Psoas muscle (tissue), 8 donors: ENCODE measurements around the gene PFKP. TPM values are rescaled to one million over a fixed set of nuclear protein-coding genes. Genes with fewer than 3 reads are reported as not detected.

ENCODE experiments used
- ATAC-seq, 4 donors: fragments of 200-7000 bp; cut with Tn5 transposase; one replicate each; pipeline ENCODE4 v1.9.1; 2020; ENCODE audit warnings: moderate library complexity in 3 of 4, mild to moderate bottlenecking in 2 of 4
- DNase-seq, 2 donors: peaks; one replicate each; pipeline ENCODE4 v3.0.0-alpha.2; 2020
- H3K27ac ChIP-seq: fragments of 200-600 bp; one replicate; pipeline ENCODE4 v1.8.0; 2022
- H3K27me3 ChIP-seq, 3 donors: fragments of 200-600 bp in 1 of 3; one replicate each; pipeline versions ENCODE4 v1.6.1 to v1.8.0; 2013 to 2022; ENCODE audit warnings: low read length in 2 of 3, mild to moderate bottlenecking in 2 of 3, moderate library complexity in 1 of 3; ENCODE audit not compliant: insufficient read depth in 3 of 3
- H3K36me3 ChIP-seq, 2 donors: fragments of 200-600 bp in 1 of 2; one replicate each; pipeline versions ENCODE4 v1.6.1 to v1.8.0; 2013 to 2022; ENCODE audit warnings: low read depth in 1 of 2, mild to moderate bottlenecking in 1 of 2, moderate library complexity in 1 of 2; ENCODE audit not compliant: insufficient read depth in 1 of 2
- H3K4me1 ChIP-seq: fragments of 200-600 bp; one replicate; pipeline ENCODE4 v1.8.0; 2022
- H3K4me3 ChIP-seq: fragments of 200-600 bp; one replicate; pipeline ENCODE4 v1.8.0; 2022; ENCODE audit warnings: mild to moderate bottlenecking
- H3K9me3 ChIP-seq: fragments of 200-600 bp; one replicate; pipeline ENCODE4 v1.8.0; 2022
- CTCF ChIP-seq: fragments of 200-600 bp; IDR thresholded peaks from one replicate; pipeline ENCODE4 v1.8.0; 2022; ENCODE audit warnings: antibody characterized with exemption
- WGBS, 3 donors: extraction: QIAGEN DNeasy Blood & Tissue Kit; methylation state at CpG; one replicate each; pipeline versions ENCODE4 v1.1.6 to v1.1.7; 2013; 5-methylcytosine and 5-hydroxymethylcytosine counted together
- intact Hi-C, 2 donors: fragments of 100-400 bp; cut with DNase I; formaldehyde crosslinking; loops; one replicate each; pipeline versions ENCODE4 v1.11.0 to v1.14.2; 2022
- polyA plus RNA-seq, 3 donors: library from polyadenylated mRNA; stranded (reverse); fragments of 200-250 nt; gene quantifications; one replicate each; pipeline ENCODE4 v1.2.3, GENCODE V29; 2013
- total RNA-seq, 4 donors: library from RNA; stranded (reverse); fragmentation: NEBNext Ultra II Directional in 2 of 4; extraction: Animal tissue kit (Norgen Biotek cat#: 25700) in 2 of 4; gene quantifications; one replicate each; pipeline versions ENCODE4 v1.2.1 to v1.2.4, GENCODE V29; 2021 to 2023
- donor health status: healthy with polysubstance abuse.
- donor health status: DM: no; HTN: no; CAD: no; lungs with moderate emphysema.
- donor health status: Bipolar disorder and iron deficiency.
- donor health status: healthy.
- donor health status: DM: yes; HTN: yes; CAD: no.
- donor health status: DM: no; HTN: no; CAD: no.
- donor health status: DM: no; HTN: no; CAD: no.
- donor health status: DM: yes; HTN: yes; CAD: no.

PFKP gene
- total and polyA plus RNA-seq, 7 donors = 12.2 to 104 (median 33.4) TPM

DNA sequence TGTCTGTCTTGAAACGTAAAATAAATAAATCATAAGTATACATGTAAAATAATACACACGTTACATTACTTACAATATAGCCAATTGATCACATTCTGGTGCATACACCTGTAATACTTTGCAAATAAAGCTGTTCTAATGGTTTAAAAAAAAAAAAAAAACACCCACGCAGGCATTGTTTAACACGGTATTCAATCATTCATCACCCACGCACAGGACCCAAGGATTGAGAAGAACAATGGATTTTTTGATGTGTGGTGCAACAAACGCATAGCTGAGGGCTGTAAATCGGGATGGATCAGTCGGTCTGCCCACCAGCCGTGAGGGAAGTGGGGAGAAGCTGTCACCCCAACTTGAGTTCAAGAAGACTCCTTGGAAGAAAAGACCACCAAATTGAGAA is 96.5 kb downstream of the PFKP start:
- Histone ChIP-seq H3K4me3 (no peak overlapping the region), H3K4me1 (no peaks in the 10 kb centered on the region), H3K27ac (no peak overlapping the region), H3K27me3 (no peaks in the 10 kb centered on the region), H3K9me3 (no peaks in the 10 kb centered on the region), H3K36me3 (peaks cover 17 to 99% of the 10 kb centered on the region in 2 donors)
- no peak for ATAC-seq
- no peak for TF ChIP-seq CTCF
- no peak for DNase-seq
- whole genome bisulfite sequencing, 3 donors = 80 to 86% (median 82%) methylated on average over 9 of the region's 9 CpGs
- intact Hi-C loops = no loop called here

GRCh38 chr10:3165196-3165595 is 97.8 kb downstream of the PFKP start:
- WGBS, 3 donors = 88 to 91% (median 90%) methylated on average over 9 of the region's 9 CpGs
- Histone ChIP-seq H3K36me3 (peaks cover 12 to 99% of the 10 kb centered on the region in 2 donors), H3K27ac (no peak overlapping the region), H3K4me3 (no peak overlapping the region), H3K4me1 (peaks cover under 1% of the 10 kb centered on the region), H3K27me3 (no peaks in the 10 kb centered on the region), H3K9me3 (no peaks in the 10 kb centered on the region)
- ATAC-seq (no peak), DNase-seq (no peak)
- intact Hi-C loops = no loop called here
- TF ChIP-seq CTCF = no peak

DNA sequence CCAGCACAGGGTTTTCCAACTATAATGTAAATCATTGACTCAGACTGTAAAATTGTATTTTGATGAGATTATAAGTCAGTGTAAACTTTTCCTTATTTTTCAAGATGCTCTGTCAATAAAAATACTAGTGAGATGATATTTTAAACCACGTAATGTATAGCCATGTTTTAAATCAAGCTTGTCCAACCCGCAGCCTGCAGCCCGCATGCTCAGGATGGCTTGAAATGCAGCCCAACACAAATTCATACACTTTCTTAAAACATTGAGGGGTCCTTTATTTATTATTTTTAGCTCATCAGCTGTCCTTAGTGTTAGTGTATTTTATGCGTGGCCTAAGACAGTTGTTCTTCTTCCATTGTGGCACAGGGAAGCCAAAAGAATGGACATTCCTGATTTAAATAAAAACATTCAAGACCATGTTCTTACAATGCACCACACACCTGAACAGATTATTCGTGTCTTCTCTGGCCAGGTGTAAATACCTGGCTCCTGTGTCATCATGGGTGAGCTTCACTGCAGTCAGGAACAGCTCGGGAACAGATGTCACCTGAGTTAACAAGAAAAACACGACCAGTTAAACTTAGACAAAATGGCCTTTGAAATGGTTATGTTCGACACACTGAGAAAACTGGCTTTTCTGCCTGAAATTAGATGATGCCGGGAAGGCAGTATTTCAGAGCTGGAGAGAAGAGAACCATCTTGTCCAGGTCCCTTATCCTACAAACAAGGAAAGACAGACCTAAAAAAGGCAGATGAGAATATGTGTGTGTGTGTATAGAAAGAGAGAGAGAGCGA is 99.3 kb downstream of the PFKP start:
- no peak for ATAC-seq
- DNase-seq = no peak
- Histone ChIP-seq H3K27ac (no peak overlapping the region), H3K9me3 (no peaks in the 10 kb centered on the region), H3K36me3 (peaks cover 12 to 89% of the 10 kb centered on the region in 2 donors), H3K4me3 (no peak overlapping the region), H3K27me3 (no peaks in the 10 kb centered on the region), H3K4me1 (peaks cover 5% of the 10 kb centered on the region)
- intact Hi-C loops = no loop called here
- WGBS, 3 donors = 83 to 94% (median 92%) methylated on average over 10 of the region's 10 CpGs
- no peak for TF ChIP-seq CTCF

GRCh38 chr10:3167611-3168330 is 100.4 kb downstream of the PFKP start:
- H3K4me3 ChIP-seq = no peak overlapping the region
- ATAC-seq = no peak
- no peaks in the 10 kb centered on the region for H3K27me3 ChIP-seq
- intact Hi-C loops = no loop called here
- no peaks in the 10 kb centered on the region for H3K9me3 ChIP-seq
- peaks cover 5% of the 10 kb centered on the region for H3K4me1 ChIP-seq
- no peak for TF ChIP-seq CTCF
- peaks cover 9 to 78% of the 10 kb centered on the region in 2 donors for H3K36me3 ChIP-seq
- WGBS, 3 donors = 90 to 96% (median 92%) methylated on average over 21 of the region's 21 CpGs
- H3K27ac ChIP-seq = no peak overlapping the region
- DNase-seq = no peak
